NCI-H345 treated with DMSO at 0.1 percent for 48 hours (cell line): ENCODE measurements around the gene SYNE3.

Source experiments
- DNase-seq: peaks from one replicate; lab custom pipeline; 2025; ENCODE audit not compliant: unreplicated experiment; lab: John Stamatoyannopoulos, UW

Gene SYNE3

GRCh38 chr14:95540236-95540855, 23.9 kb upstream of the SYNE3 start:
- no peak for DNase-seq

- no peak for DNase-seq
Measured at GRCh38 chr14:95538801-95539509, 22.5 kb upstream of the SYNE3 start.

GRCh38 chr14:95537298-95538089, 21.0 kb upstream of the SYNE3 start:
- no peak for DNase-seq

- DNase-seq = no peak
Measured at GRCh38 chr14:95536671-95537070, 20.2 kb upstream of the SYNE3 start.

- DNase-seq = no peak
Measured at GRCh38 chr14:95536036-95536593, 19.7 kb upstream of the SYNE3 start.

GRCh38 chr14:95535226-95536021, 19.0 kb upstream of the SYNE3 start:
- no peak for DNase-seq

GRCh38 chr14:95534299-95535225, 18.1 kb upstream of the SYNE3 start, which contains the start of gene GLRX5:
Gene GLRX5 (plus strand): TSS chr14:95535050. CDS start chr14:95535090, 40 bp downstream.
- DNase-seq = peak; percentile 99

GRCh38 chr14:95533822-95534221, 17.4 kb upstream of the SYNE3 start:
- DNase-seq = no peak

- no peak for DNase-seq
Measured at GRCh38 chr14:95533391-95533821, 17.0 kb upstream of the SYNE3 start.

- DNase-seq = no peak
Measured at GRCh38 chr14:95531969-95532368, 15.5 kb upstream of the SYNE3 start.

- no peak for DNase-seq
Measured at GRCh38 chr14:95531473-95531872, 15.0 kb upstream of the SYNE3 start.

- no peak for DNase-seq
Measured at GRCh38 chr14:95530473-95531276, 14.2 kb upstream of the SYNE3 start.

- DNase-seq = no peak
Measured at GRCh38 chr14:95529216-95529615, 12.8 kb upstream of the SYNE3 start.

- DNase-seq = peak; percentile 17
Measured at GRCh38 chr14:95527387-95528002, 11.0 kb upstream of the SYNE3 start.

GRCh38 chr14:95526483-95527386, 10.3 kb upstream of the SYNE3 start:
- no peak for DNase-seq

GRCh38 chr14:95525999-95526398, 9.5 kb upstream of the SYNE3 start:
- DNase-seq = no peak
